Left ventricle myocardium inferior (tissue), 1 donor: ENCODE measurements around the gene CPNE4. TPM values are rescaled to one million over a fixed set of nuclear protein-coding genes. Genes with fewer than 3 reads are reported as not detected.

ENCODE experiments used
- DNase-seq: peaks from one replicate; pipeline ENCODE4 v3.0.0-alpha.2; 2020
- H3K27ac ChIP-seq: fragments of 200-600 bp; replicated peaks from 2 replicates; pipeline ENCODE4 v1.8.0; 2021
- H3K27me3 ChIP-seq: fragments of 200-600 bp; 2 replicates; pipeline ENCODE4 v1.8.0; 2021; ENCODE audit warnings: low read depth
- H3K36me3 ChIP-seq: fragments of 200-600 bp; 2 replicates; pipeline ENCODE4 v1.8.0; 2021
- H3K4me1 ChIP-seq: fragments of 200-600 bp; 2 replicates; pipeline ENCODE4 v1.8.0; 2021
- H3K4me3 ChIP-seq: fragments of 200-600 bp; 2 replicates; pipeline ENCODE4 v1.8.0; 2021; ENCODE audit warnings: mild to moderate bottlenecking, moderate library complexity
- H3K9me3 ChIP-seq: fragments of 200-600 bp; replicated peaks from 2 replicates; pipeline ENCODE4 v1.8.0; 2021
- CTCF ChIP-seq: fragments of 200-600 bp; IDR thresholded peaks from 2 replicates; pipeline ENCODE4 v1.8.0; 2021; ENCODE audit warnings: antibody characterized with exemption, mild to moderate bottlenecking, borderline replicate concordance
- intact Hi-C: fragments of 100-400 bp; cut with micrococcal nuclease; formaldehyde crosslinking; loops from one replicate; pipeline ENCODE4 v1.11.0; 2022
- total RNA-seq: library from RNA; stranded (reverse); fragmentation: NEBNext Ultra II Directional; extraction: Animal tissue kit (Norgen Biotek cat#: 25700); gene quantifications from one replicate; pipeline ENCODE4 v1.2.1, GENCODE V29; 2021
- donor health status: DM: no; HTN: yes; CAD: no; lungs with severe emphysema.

Gene CPNE4
- total RNA-seq, 1 donor from 2014 or later, result 17.9 TPM

- Histone ChIP-seq H3K27me3 (no peaks in the 10 kb centered on the region), H3K4me1 (peaks cover 10% of the 10 kb centered on the region), H3K36me3 (no peaks in the 10 kb centered on the region), H3K9me3 (no peaks in the 10 kb centered on the region), H3K27ac (no peak overlapping the region), H3K4me3 (no peak overlapping the region)
- no peak for DNase-seq
- intact Hi-C loops, result no loop called here
- TF ChIP-seq CTCF, result no peak
Observed at GRCh38 chr3:131843174-131843573, 191.6 kb downstream of the CPNE4 start.

GRCh38 chr3:131840156-131840797 lies 194.5 kb downstream of the CPNE4 start:
- H3K27me3 ChIP-seq, result no peaks in the 10 kb centered on the region
- intact Hi-C loops, result no loop called here
- peaks cover 10% of the 10 kb centered on the region for H3K4me1 ChIP-seq
- TF ChIP-seq CTCF, result no peak
- H3K4me3 ChIP-seq, result no peak overlapping the region
- H3K27ac ChIP-seq, result no peak overlapping the region
- DNase-seq, result no peak
- no peaks in the 10 kb centered on the region for H3K36me3 ChIP-seq
- H3K9me3 ChIP-seq, result no peaks in the 10 kb centered on the region

GRCh38 chr3:131835906-131836305 lies 198.9 kb downstream of the CPNE4 start:
- peaks cover 10% of the 10 kb centered on the region for H3K4me1 ChIP-seq
- DNase-seq, result no peak
- no peaks in the 10 kb centered on the region for H3K9me3 ChIP-seq
- H3K36me3 ChIP-seq, result no peaks in the 10 kb centered on the region
- no peak overlapping the region for H3K4me3 ChIP-seq
- H3K27me3 ChIP-seq, result no peaks in the 10 kb centered on the region
- no peak overlapping the region for H3K27ac ChIP-seq
- intact Hi-C loops, result no loop called here
- no peak for TF ChIP-seq CTCF

- Histone ChIP-seq H3K4me3 (no peak overlapping the region), H3K27ac (no peak overlapping the region), H3K36me3 (no peaks in the 10 kb centered on the region), H3K27me3 (no peaks in the 10 kb centered on the region), H3K9me3 (no peaks in the 10 kb centered on the region), H3K4me1 (no peaks in the 10 kb centered on the region)
- DNase-seq, result no peak
- intact Hi-C loops, result no loop called here
- no peak for TF ChIP-seq CTCF
Observed at GRCh38 chr3:131831608-131832007, 203.2 kb downstream of the CPNE4 start.

- no peak for DNase-seq
Observed at GRCh38 chr3:131821191-131821762, 213.5 kb downstream of the CPNE4 start.

More at GRCh38 chr3:131821191-131821762, 213.5 kb downstream of the CPNE4 start:
- peaks cover 26% of the 10 kb centered on the region for H3K4me1 ChIP-seq
- no peaks in the 10 kb centered on the region for H3K9me3 ChIP-seq
- no peak for TF ChIP-seq CTCF
- intact Hi-C loops, result no loop called here
- H3K4me3 ChIP-seq, result no peak overlapping the region
- peak overlapping the region; percentile 13 for H3K27ac ChIP-seq
- H3K36me3 ChIP-seq, result no peaks in the 10 kb centered on the region
- H3K27me3 ChIP-seq, result no peaks in the 10 kb centered on the region
